Measurements from ENCODE around the gene SDF4. TPM values are rescaled to one million over a fixed set of nuclear protein-coding genes. Genes with fewer than 3 reads are reported as not detected.
A peak's percentile ranks its signal among the peaks of the same experiment; 100 is the strongest.

The SDF4 gene
- total RNA-seq, 1 experiment from 2014 or later, result 82.0 TPM

- Mint-ChIP-seq H3K9me3 (no peaks in the 10 kb centered on the region), H3K4me3 (no peak overlapping the region; a peak in 1 of 5 replicates), H3K36me3 (ENCODE audit: insufficient read depth in 1 of 3, low read depth in 3 of 3) (no peaks in the 10 kb centered on the region), H3K4me1 (peaks cover 2 to 6% of the 10 kb centered on the region in 2 experiments; a peak in 2 of 4 replicates), H3K27me3 (ENCODE audit: low read depth) (peaks cover 19% of the 10 kb centered on the region), H3K27ac (no peak overlapping the region)
- no peak overlapping the region for H3K4ac ChIP-seq (ENCODE audit: low read depth, low read length)
- no peak overlapping the region for H3K9ac ChIP-seq (ENCODE audit: extremely low read depth, insufficient read length, low read length)
- H3T11ph ChIP-seq (ENCODE audit: low read length), result no peak overlapping the region
- DNase-seq, result no peak
- H3K4me1 ChIP-seq (ENCODE audit: insufficient read depth, low read length), result no peaks in the 10 kb centered on the region
- no peak overlapping the region for H4K8ac ChIP-seq (replicated peaks; ENCODE audit: insufficient read length, low read depth, low read length)
- no peak overlapping the region for H3K18ac ChIP-seq (ENCODE audit: insufficient read length, low read depth, low read length)
- H2BK5ac ChIP-seq (ENCODE audit: insufficient read length, low read length), result no peak overlapping the region
- no peak overlapping the region; the same call in 1 of the 2 replicates for H3K14ac ChIP-seq (ENCODE audit: insufficient read depth, low read length)
- no peak overlapping the region for H3K27ac ChIP-seq (ENCODE audit: insufficient read length, low read depth, low read length)
- no peak overlapping the region for H3K56ac ChIP-seq (ENCODE audit: insufficient read length, low read depth, low read length)
- no peak overlapping the region for H4K91ac ChIP-seq (ENCODE audit: insufficient read length, low read depth, low read length)
- H2AK5ac ChIP-seq (ENCODE audit: insufficient read length, low read length), result no peak overlapping the region
- TF ChIP-seq, protein P1, sequence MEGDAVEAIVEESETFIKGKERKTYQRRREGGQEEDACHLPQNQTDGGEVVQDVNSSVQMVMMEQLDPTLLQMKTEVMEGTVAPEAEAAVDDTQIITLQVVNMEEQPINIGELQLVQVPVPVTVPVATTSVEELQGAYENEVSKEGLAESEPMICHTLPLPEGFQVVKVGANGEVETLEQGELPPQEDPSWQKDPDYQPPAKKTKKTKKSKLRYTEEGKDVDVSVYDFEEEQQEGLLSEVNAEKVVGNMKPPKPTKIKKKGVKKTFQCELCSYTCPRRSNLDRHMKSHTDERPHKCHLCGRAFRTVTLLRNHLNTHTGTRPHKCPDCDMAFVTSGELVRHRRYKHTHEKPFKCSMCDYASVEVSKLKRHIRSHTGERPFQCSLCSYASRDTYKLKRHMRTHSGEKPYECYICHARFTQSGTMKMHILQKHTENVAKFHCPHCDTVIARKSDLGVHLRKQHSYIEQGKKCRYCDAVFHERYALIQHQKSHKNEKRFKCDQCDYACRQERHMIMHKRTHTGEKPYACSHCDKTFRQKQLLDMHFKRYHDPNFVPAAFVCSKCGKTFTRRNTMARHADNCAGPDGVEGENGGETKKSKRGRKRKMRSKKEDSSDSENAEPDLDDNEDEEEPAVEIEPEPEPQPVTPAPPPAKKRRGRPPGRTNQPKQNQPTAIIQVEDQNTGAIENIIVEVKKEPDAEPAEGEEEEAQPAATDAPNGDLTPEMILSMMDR (conservative IDR thresholded peaks at IDR 0.05), result no peak
- H3K9me3 ChIP-seq (ENCODE audit: control insufficient read depth, low read depth, low read length), result no peaks in the 10 kb centered on the region
- H2AFZ ChIP-seq (ENCODE audit: low read length), result no peak overlapping the region
- H3K79me2 ChIP-seq (ENCODE audit: insufficient read depth, low read length), result no peaks in the 10 kb centered on the region
- H3K23ac ChIP-seq (ENCODE audit: insufficient read length, low read depth, low read length), result no peak overlapping the region
- no peak overlapping the region for H2BK20ac ChIP-seq (ENCODE audit: low read depth, low read length, poor library complexity, severe bottlenecking)
- H2BK12ac ChIP-seq (ENCODE audit: insufficient read length, low read depth, low read length), result no peak overlapping the region
- H3K23me2 ChIP-seq (ENCODE audit: insufficient read length, low read depth, low read length, poor library complexity, severe bottlenecking), result peaks cover 3% of the 10 kb centered on the region
- no peak overlapping the region for H2BK120ac ChIP-seq (ENCODE audit: low read depth, low read length, poor library complexity, severe bottlenecking)
- H4K5ac ChIP-seq (ENCODE audit: insufficient read length, low read depth, low read length), result no peak overlapping the region
- H4K20me1 ChIP-seq (ENCODE audit: control insufficient read depth, insufficient read depth, insufficient read length), result no peaks in the 10 kb centered on the region
- H3K79me1 ChIP-seq (ENCODE audit: insufficient read depth, low read depth, low read length, poor library complexity, severe bottlenecking), result no peaks in the 10 kb centered on the region
- H2BK15ac ChIP-seq (ENCODE audit: low read depth, low read length), result no peak overlapping the region
- H3K4me2 ChIP-seq (ENCODE audit: insufficient read depth, insufficient read length, low read length), result peak overlapping the region; percentile 76
- WGBS (ENCODE audit: extremely low coverage, insufficient read length, low lambda C conversion rate), result no CpG with 5 or more reads among the region's 31 CpGs
- no peaks in the 10 kb centered on the region; the same call in 1 of the 2 replicates for H3K27me3 ChIP-seq (ENCODE audit: insufficient read depth, low read length)
Observed at GRCh38 chr1:1205769-1206375, 25.9 kb downstream of the SDF4 start.

Data from H9 (cell line).